GM19397 (cell line): ENCODE data around the gene INTS1.

Experiments used
- ATAC-seq: cut with Tn5 transposase; IDR thresholded peaks from one replicate; pipeline ENCODE4 v1.9.1; 2021; ENCODE audit warnings: mild to moderate bottlenecking, moderate library complexity; ENCODE audit not compliant: unreplicated experiment

INTS1 gene

GRCh38 chr7:1490837-1491236 lies 13.4 kb downstream of the INTS1 start:
- no peak for ATAC-seq

- no peak for ATAC-seq
These were observed 14.9 kb downstream of the INTS1 start for GRCh38 chr7:1489336-1489735.

- ATAC-seq: no peak
These were observed 16.2 kb downstream of the INTS1 start for GRCh38 chr7:1488016-1488415.

GRCh38 chr7:1487466-1487865 lies 16.7 kb downstream of the INTS1 start:
- no peak for ATAC-seq

GRCh38 chr7:1486571-1486970 lies 17.6 kb downstream of the INTS1 start:
- ATAC-seq: no peak

GRCh38 chr7:1485156-1485555 lies 19.0 kb downstream of the INTS1 start:
- no peak for ATAC-seq

- ATAC-seq: no peak
These were observed 19.6 kb downstream of the INTS1 start for GRCh38 chr7:1484569-1484968.

- no peak for ATAC-seq
These were observed 20.4 kb downstream of the INTS1 start for GRCh38 chr7:1483536-1484505.

GRCh38 chr7:1483079-1483478 lies 21.1 kb downstream of the INTS1 start:
- ATAC-seq: no peak

GRCh38 chr7:1481300-1481699 lies 22.9 kb downstream of the INTS1 start:
- ATAC-seq: no peak

- ATAC-seq: no peak
These were observed 23.5 kb downstream of the INTS1 start for GRCh38 chr7:1480670-1481069.

- ATAC-seq: no peak
These were observed 24.9 kb downstream of the INTS1 start for GRCh38 chr7:1479287-1479686.

- ATAC-seq: no peak
These were observed 25.7 kb downstream of the INTS1 start for GRCh38 chr7:1478480-1478879.

GRCh38 chr7:1476859-1477258 lies 27.3 kb downstream of the INTS1 start:
- no peak for ATAC-seq

- ATAC-seq: no peak
These were observed 28.2 kb downstream of the INTS1 start for GRCh38 chr7:1475991-1476390.

- ATAC-seq: no peak
These were observed 28.8 kb downstream of the INTS1 start for GRCh38 chr7:1475393-1475792.

GRCh38 chr7:1474736-1475135 lies 29.5 kb downstream of the INTS1 start:
- no peak for ATAC-seq

- ATAC-seq: no peak
These were observed 30.2 kb downstream of the INTS1 start for GRCh38 chr7:1473864-1474512.

- ATAC-seq: no peak
These were observed 33.3 kb downstream of the INTS1 start for GRCh38 chr7:1470901-1471300.

GRCh38 chr7:1468643-1469298 lies 35.4 kb downstream of the INTS1 start:
- no peak for ATAC-seq

- no peak for ATAC-seq
These were observed 36.0 kb downstream of the INTS1 start for GRCh38 chr7:1468203-1468602.
